Peyer's patch (tissue), 4 donors: Measurements from ENCODE around the gene MAML3.

Experiments
- CTCF ChIP-seq, 6 experiments: fragments of 450-650 bp in 4 of 6; fragments of 200-600 bp in 2 of 6; sonication (generic) in 1 of 6; IDR thresholded peaks; one replicate each; pipeline ENCODE4 v1.5.1; 2017 to 2019; ENCODE audit warnings: antibody characterized with exemption in 6 of 6, mild to moderate bottlenecking in 3 of 6, moderate library complexity in 1 of 6
- POLR2A ChIP-seq, 2 donors: fragments of 450-650 bp; IDR thresholded peaks; one replicate each; pipeline ENCODE4 v1.5.1; 2017; ENCODE audit warnings: antibody characterized with exemption in 2 of 2, mild to moderate bottlenecking in 2 of 2, moderate library complexity in 2 of 2

- no peak for TF ChIP-seq CTCF (IDR thresholded peaks at IDR 0.05)
- no peak for TF ChIP-seq POLR2A (IDR thresholded peaks at IDR 0.05)
These were observed 417.3 kb downstream of the MAML3 start for GRCh38 chr4:139736661-139737060.
